Activated CD4-positive, alpha-beta T cell treated with anti-CD3 and anti-CD28 coated beads, Interleukin-2, amount 50 U/mL, for 4 hours (primary cell): ENCODE results near the gene GLTPD2.

Experiments used
- DNase-seq, 2 experiments: peaks; one replicate each; pipeline ENCODE4 v3.0.0-alpha.2; 2020

The GLTPD2 gene

DNA sequence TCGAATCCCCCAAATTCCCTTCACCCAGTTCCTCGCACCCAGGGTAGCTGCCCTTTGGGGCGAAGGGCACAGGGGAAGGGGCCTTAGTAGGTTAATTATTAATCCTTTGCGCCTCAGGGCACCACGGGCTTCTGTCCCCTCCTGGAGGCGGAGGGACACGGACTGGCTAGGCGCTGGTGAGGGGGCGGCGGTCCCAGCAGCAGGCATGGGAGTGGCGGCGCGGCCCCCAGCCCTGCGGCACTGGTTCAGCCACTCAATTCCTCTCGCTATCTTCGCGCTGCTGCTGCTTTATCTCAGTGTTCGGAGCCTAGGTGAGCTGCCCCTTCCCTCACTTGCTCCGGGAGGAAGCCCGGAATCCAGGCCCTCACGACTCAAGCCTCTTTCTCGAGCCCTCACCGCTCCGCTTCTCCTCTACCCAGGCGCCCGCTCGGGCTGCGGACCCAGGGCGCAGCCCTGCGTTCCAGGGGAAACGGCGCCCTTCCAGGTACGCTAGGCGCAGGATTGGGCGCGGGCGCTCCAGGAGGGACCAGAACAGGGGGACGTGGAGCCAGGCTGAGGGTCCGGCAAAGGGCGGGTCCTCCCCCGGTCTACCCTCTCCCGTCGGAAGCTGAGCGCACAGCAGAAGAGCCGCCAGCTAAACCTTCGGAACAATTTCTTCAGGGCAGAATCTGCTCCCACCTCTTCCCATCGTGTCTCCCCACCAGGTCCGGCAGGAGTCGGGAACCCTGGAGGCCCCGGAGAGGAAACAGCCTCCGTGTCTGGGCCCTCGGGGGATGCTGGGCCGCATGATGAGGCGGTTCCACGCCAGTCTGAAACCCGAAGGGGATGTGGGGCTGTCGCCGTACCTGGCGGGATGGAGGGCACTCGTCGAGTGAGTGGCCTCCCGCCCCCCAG, at the start of gene GLTPD2:
Gene GLTPD2, plus strand, starts transcription at position 158 of the 894 bp plus-strand sequence. Its CDS starts 48 bp downstream, at position 206.
- DNase-seq, result no peak

- peak; percentile 50 for DNase-seq
Observed at GRCh38 chr17:4739122-4740024, 49.4 kb upstream of the GLTPD2 start, which contains the start of the genes CXCL16 and ZMYND15. Gene CXCL16, minus strand, starts transcription at chr17:4739928. Its CDS starts 589 bp downstream, at chr17:4739339. Gene ZMYND15, plus strand, starts transcription at chr17:4739833. Its CDS starts 716 bp downstream, at chr17:4740549.

DNA sequence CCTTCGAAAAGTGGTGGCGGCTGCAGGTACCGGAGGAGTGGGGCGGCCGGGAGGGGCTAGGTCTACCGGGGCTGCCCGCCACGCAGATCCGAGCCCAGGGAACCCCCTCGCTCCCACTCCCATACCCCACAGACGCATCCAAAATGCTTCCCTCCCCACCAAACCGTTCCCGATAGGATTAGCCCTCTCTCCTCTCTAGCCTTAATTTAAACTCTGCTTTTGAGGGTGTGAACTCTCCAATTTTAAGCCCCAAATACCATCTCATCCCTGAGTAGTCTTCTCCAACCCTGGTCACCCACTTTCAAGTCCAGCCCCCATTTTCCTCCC, 48.8 kb upstream of the GLTPD2 start:
- DNase-seq, result no peak

- DNase-seq, result no peak
Observed at GRCh38 chr17:4740584-4740983, 48.2 kb upstream of the GLTPD2 start.

GRCh38 chr17:4741544-4741943, 47.2 kb upstream of the GLTPD2 start:
- DNase-seq, result no peak

DNA sequence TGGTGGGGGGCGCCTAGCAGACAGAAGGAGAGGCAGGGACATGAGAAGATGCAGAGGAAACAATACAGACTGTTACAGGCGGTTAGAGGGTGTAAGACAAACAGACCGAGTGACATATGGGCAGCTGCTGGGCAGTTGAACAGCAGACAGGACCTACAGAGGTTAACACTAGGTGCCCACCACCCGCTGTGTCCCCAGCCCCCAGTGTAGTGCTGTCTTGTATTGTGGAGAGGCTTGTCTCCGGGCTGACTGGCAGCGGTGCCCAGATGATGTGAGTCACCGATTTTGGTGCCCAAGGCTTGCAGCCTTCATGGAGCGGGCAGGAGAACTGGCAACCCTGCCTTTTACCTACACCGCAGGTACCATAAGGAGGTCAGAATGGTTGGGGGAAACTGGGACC, 46.6 kb upstream of the GLTPD2 start:
- DNase-seq, result no peak

GRCh38 chr17:4742629-4743028, 46.1 kb upstream of the GLTPD2 start:
- no peak for DNase-seq

GRCh38 chr17:4743216-4743615, 45.5 kb upstream of the GLTPD2 start:
- DNase-seq, result no peak

DNA sequence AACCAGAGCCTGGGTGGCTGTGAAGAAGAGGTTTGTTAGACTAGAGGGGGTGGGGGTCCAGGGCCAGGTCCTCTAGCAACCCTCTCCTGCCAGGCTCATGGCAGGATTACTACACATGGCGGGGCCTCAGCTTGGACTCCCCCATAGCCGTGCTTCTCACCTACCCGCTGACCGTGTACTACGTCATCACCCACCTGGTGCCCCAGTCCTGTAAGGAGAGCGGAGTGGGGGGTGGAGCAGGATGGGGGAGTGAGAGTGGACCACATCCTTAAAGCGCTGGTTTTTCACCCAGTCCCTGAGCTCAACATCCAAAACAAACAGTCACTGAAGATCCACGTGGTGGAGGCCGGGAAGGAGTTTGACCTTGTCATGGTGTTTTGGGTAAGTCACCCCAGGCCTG, 44.9 kb upstream of the GLTPD2 start:
- no peak for DNase-seq

- no peak for DNase-seq
Observed at GRCh38 chr17:4744999-4745969, 43.5 kb upstream of the GLTPD2 start.

DNA sequence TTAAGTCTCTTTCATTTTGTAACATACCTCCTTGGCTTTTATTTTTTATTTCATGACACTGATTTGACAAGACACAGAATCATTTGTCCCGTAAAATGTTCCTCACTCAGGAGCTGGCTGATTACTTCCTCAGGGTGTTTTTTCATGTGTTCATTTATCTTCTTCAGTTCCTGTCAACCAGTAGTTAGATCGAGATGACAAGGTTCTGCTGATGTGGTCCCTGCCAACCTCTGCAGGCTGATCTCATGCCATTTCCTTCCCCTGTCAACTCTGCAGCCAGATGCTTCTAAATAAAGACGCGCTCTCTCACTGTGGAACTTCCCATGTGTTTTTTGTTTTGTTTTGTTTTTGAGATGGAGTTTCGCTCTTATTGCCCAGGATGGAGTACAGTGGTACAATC, 40.9 kb upstream of the GLTPD2 start:
- no peak for DNase-seq

- no peak for DNase-seq
Observed at GRCh38 chr17:4748686-4749085, 40.1 kb upstream of the GLTPD2 start.

DNA sequence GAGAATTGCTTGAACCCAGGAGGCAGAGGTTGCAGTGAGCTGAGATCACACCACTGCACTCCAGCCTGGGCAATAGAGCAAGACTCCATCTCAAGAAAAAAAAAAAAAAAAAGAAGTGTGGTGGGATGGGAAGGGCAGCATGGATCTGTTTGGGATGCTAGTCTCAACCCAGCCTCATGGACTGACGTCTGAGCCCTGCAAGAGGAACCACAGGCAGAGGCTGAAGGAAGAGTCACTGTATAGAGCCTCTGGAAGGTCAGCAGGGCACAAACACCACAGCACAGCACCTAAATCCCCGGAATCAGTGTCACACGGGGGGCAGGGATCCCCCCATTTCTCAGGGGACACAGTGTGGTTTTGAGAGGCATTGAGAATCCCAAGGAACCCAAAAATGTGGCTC, 38.2 kb upstream of the GLTPD2 start:
- no peak for DNase-seq

DNA sequence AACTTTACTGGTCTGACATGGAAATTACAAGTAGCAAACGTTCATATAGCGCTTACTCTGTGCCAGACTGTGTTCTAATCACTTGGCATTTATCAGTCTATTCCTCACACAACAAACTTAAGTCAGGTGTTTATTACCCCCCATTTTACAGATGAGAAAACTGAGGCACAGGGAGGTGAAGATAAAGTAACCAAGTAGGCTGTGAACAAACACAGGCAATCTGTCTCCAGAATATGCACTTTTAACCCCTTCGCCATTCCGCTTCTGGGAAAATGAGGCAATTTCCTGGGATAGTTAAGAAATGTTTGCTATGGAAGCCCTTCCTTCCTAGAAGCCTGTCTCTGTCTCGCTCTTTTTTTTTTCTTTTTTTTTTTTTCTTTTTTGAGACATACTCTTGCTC, 36.8 kb upstream of the GLTPD2 start:
- no peak for DNase-seq

GRCh38 chr17:4753392-4753791, 35.4 kb upstream of the GLTPD2 start:
- no peak for DNase-seq

GRCh38 chr17:4759776-4760236, 29.0 kb upstream of the GLTPD2 start:
- DNase-seq, result no peak

GRCh38 chr17:4764595-4764994, 24.2 kb upstream of the GLTPD2 start:
- DNase-seq, result no peak

DNA sequence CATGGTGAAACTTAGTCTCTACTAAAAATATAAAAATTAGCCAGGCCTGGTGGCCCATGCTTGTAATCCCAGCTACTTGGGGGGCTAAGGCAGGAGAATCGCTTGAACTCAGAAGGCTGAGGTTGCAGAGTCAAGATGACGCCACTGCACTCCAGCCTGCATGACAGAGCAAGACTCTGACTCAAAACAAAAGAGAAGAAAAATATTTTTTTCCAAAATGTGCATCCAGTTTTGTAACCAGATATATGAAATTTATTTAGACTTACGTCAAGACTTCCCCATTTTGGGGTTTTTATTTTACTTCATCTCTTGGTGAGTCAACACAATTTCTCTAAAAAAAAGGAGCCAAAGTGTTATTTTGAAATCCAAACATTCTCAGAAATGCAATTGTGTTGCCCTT, 22.6 kb upstream of the GLTPD2 start:
- no peak for DNase-seq

DNA sequence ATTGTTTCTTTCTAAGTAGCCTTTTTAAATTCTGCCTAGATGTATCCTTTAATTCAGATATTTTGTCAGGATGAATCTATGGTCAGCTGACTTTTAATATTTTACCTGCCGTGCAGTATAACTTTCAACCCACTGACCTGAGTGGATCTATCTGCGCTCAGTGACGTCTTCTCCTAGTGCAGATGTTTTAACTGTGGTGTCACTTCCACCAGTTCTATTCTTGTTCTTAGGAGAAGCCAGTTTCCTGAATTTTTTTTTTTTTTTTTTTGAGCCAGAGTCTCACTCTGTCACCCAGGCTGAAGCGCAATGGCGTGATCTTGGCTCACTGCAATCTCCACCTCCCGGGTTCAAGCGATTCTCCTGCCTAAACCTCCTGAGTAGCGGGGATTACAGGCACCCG, 22.0 kb upstream of the GLTPD2 start:
- DNase-seq, result no peak

DNA sequence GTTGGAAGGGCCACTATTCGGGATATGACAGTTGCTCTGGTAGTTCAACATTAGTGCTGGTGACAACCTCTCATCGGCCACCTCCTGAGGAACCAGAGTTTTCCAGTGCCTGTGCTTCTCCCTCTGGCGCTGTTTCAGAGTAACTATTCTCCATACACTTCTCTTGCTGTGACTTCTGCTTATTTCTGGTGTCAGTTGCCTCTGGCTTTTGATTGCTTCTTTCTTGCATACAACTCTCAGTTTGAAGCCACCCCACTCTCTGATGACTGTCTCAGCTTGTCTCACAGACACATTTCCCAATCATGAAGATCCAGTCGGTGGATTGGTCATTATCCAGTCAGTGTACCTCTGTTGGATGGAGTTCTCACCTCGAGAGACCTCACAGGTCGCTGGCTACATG, 20.5 kb upstream of the GLTPD2 start:
- DNase-seq, result no peak

GRCh38 chr17:4769628-4770027, 19.1 kb upstream of the GLTPD2 start:
- no peak for DNase-seq

DNA sequence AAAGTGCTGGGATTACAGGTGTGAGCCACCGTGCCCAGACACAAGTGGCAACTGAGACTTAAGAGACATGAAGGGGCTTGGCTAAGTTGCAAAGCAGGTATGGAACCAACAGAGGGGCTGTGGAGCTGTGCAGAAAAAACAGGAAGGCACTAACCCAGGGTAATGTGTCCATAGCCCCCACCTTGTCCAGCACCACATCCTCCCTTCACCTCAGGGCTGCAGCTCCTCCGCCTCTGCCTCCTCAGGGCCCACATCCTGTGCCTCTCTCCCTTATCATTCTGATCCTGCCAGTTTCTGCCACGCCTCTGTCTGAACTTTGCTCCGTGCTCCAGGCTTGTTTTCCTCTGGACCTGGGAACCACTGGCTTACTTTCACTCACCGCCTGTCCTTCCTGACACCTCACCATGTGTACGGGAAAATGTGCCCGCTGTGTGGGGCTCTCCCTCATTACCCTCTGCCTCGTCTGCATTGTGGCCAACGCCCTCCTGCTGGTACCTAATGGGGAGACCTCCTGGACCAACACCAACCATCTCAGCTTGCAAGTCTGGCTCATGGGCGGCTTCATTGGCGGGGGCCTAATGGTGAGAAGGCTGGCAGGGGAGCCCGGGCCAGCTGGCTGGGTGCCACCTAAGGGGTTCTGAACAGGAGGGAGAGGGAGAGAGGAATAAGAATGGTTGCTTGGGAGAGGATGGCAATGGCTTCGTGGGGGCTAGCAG, 17.1 kb upstream of the GLTPD2 start, which contains the start of gene TM4SF5:
Gene TM4SF5, plus strand, starts transcription at position 368 of the 716 bp plus-strand sequence. Its CDS starts 37 bp downstream, at position 405.
- DNase-seq, result no peak
